Measurements from ENCODE around the gene LRRC1.

Gene LRRC1

GRCh38 chr6:53889365-53889764 lies 94.6 kb downstream of the LRRC1 start:
- no peak for DNase-seq

GRCh38 chr6:53892707-53893106 lies 97.9 kb downstream of the LRRC1 start:
- DNase-seq = no peak

GRCh38 chr6:53894091-53894490 lies 99.3 kb downstream of the LRRC1 start:
- DNase-seq = no peak

- peak; percentile 5 for DNase-seq
Measured at GRCh38 chr6:53896196-53896595, 101.4 kb downstream of the LRRC1 start.

GRCh38 chr6:53898026-53898795 lies 103.4 kb downstream of the LRRC1 start:
- no peak for DNase-seq

- DNase-seq = no peak
Measured at GRCh38 chr6:53899512-53899911, 104.7 kb downstream of the LRRC1 start.

- no peak for DNase-seq
Measured at GRCh38 chr6:53903357-53903756, 108.6 kb downstream of the LRRC1 start.

- no peak for DNase-seq
Measured at GRCh38 chr6:53906103-53906502, 111.3 kb downstream of the LRRC1 start.

GRCh38 chr6:53906842-53907241 lies 112.0 kb downstream of the LRRC1 start:
- no peak for DNase-seq

- no peak for DNase-seq
Measured at GRCh38 chr6:53910834-53911233, 116.0 kb downstream of the LRRC1 start.

GRCh38 chr6:53912661-53913060 lies 117.9 kb downstream of the LRRC1 start:
- DNase-seq = no peak

GRCh38 chr6:53913286-53913685 lies 118.5 kb downstream of the LRRC1 start:
- no peak for DNase-seq

GRCh38 chr6:53915026-53915691 lies 120.4 kb downstream of the LRRC1 start:
- DNase-seq = no peak

- DNase-seq = no peak
Measured at GRCh38 chr6:53916804-53917463, 122.1 kb downstream of the LRRC1 start.

GRCh38 chr6:53917464-53917842 lies 122.6 kb downstream of the LRRC1 start:
- no peak for DNase-seq

- DNase-seq = no peak
Measured at GRCh38 chr6:53918854-53919510, 124.2 kb downstream of the LRRC1 start.

GRCh38 chr6:53919881-53920360 lies 125.1 kb downstream of the LRRC1 start:
- DNase-seq = no peak

GRCh38 chr6:53920881-53921280 lies 126.1 kb downstream of the LRRC1 start:
- no peak for DNase-seq

- DNase-seq = no peak
Measured at GRCh38 chr6:53921639-53922038, 126.8 kb downstream of the LRRC1 start.

GRCh38 chr6:53922539-53922981 lies 127.8 kb downstream of the LRRC1 start:
- DNase-seq = no peak

GRCh38 chr6:53924277-53924676 lies 129.5 kb downstream of the LRRC1 start:
- DNase-seq = no peak

GRCh38 chr6:53924821-53925422 lies 130.1 kb downstream of the LRRC1 start:
- no peak for DNase-seq

Data from right kidney (tissue), 1 donor.